HG02763 (cell line): ENCODE data around the gene GUCY1A2.
"Not testable (repeated sequence)": the region's sequence is repeated elsewhere in the genome, so short reads cannot be mapped to it uniquely, and the experiment has no call there.

Experiments used
- ATAC-seq: cut with Tn5 transposase; IDR thresholded peaks from one replicate; pipeline ENCODE4 v1.9.1; 2021; ENCODE audit warnings: mild to moderate bottlenecking, moderate library complexity; ENCODE audit not compliant: unreplicated experiment

Gene GUCY1A2, protein sequence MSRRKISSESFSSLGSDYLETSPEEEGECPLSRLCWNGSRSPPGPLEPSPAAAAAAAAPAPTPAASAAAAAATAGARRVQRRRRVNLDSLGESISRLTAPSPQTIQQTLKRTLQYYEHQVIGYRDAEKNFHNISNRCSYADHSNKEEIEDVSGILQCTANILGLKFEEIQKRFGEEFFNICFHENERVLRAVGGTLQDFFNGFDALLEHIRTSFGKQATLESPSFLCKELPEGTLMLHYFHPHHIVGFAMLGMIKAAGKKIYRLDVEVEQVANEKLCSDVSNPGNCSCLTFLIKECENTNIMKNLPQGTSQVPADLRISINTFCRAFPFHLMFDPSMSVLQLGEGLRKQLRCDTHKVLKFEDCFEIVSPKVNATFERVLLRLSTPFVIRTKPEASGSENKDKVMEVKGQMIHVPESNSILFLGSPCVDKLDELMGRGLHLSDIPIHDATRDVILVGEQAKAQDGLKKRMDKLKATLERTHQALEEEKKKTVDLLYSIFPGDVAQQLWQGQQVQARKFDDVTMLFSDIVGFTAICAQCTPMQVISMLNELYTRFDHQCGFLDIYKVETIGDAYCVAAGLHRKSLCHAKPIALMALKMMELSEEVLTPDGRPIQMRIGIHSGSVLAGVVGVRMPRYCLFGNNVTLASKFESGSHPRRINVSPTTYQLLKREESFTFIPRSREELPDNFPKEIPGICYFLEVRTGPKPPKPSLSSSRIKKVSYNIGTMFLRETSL

DNA sequence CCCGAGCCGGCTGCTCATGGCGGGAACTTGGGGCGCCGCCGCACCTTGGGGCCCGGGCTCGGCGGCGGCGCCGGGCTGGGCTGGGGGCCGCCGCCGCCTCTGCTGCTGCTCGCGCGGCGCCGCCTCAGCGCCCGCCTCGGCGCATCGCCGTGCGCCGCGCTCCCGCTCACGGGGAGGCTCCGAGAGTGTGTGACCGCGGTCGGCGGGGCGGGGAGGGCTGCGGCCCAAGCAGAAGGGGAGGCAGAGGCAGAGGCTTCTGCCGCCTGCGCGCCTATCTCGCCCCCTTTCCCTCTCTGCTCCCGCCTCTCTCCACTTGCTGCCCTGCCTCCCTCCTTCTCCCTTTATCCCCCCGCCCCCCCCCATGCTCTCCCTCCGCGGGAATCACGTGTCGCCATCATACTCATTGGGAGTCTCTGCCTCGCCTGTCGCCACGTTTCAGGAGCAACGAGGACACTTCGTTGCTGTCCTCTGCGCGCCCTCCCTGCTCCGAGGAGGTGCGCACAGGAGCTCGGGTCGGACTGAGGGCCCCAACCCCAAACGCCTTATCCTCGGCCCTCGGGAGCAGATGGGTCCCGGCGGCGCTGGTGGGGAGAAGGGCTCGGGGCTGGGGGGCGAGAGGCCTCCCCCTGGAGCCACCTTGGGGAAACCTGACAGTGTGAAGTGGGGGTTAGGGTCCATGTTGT, at the start of gene GUCY1A2:
GUCY1A2 (minus strand) TSS at position 258 of the 683 bp plus-strand sequence. CDS start 421 bp downstream, outside the sequence.
- no peak for ATAC-seq

GRCh38 chr11:107054391-107054790, 36.1 kb upstream of the GUCY1A2 start:
- ATAC-seq: no peak

DNA sequence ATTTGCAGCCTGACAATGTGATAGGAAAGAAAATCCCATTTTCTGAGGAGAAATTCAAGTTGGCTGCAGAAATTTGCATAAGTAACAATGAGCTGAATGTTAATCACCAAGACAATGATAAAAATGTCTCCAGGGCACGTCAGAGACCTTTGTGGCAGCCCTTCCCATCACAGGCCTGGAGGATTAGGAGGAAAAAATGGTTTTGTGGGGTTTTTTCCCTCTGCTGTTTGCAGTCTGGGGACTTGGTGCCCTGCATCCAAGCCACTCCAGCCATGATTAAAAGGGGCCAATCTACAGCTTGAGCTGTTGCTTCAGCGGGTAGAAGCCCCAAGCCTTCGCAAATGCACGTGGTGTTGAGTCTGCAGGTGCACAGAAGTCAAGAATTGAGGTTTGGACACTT, 33.1 kb upstream of the GUCY1A2 start:
- not testable (repeated sequence) for ATAC-seq

DNA sequence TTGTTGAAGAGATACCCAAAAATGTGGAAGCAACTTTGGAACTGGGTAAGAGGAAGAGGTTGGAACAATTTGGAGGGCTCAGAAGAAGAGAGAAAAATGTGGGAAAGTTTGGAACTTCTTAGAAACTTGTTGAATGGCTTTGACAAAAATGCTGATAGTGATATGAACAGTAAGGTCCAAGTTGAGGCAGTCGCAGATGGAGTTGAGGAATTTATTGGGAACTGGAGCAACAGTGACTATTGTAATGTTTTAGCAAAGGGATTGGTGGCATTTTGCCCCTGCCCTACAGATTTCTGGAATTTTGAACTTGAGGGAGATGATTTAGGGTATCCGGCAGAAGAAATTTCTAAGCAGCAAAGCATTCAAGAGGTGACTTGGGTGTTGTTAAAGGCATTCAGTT, 32.6 kb upstream of the GUCY1A2 start:
- not testable (repeated sequence) for ATAC-seq

GRCh38 chr11:107050121-107050520, 31.8 kb upstream of the GUCY1A2 start:
- ATAC-seq: no peak

DNA sequence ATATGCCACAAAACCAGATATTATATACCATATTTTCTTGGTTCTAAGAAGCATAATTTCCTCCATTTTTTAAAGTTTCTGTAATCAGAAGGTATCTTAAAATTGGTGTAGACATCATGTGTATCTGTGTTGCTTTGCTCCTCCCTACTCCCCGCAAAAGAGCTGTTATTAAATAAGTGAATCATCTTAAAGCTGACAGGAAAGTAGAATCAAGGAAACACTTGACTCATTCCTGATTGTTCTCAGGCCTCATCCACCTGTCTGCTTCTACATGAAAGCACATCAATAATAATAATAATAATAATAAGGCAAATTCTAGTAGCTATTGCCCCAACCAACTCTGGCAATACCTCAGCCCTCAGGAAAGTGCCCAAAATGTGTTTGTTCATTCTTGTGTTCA, 26.2 kb upstream of the GUCY1A2 start:
- no peak for ATAC-seq

GRCh38 chr11:107043242-107044006, 25.1 kb upstream of the GUCY1A2 start:
- ATAC-seq: peak; percentile 83

DNA sequence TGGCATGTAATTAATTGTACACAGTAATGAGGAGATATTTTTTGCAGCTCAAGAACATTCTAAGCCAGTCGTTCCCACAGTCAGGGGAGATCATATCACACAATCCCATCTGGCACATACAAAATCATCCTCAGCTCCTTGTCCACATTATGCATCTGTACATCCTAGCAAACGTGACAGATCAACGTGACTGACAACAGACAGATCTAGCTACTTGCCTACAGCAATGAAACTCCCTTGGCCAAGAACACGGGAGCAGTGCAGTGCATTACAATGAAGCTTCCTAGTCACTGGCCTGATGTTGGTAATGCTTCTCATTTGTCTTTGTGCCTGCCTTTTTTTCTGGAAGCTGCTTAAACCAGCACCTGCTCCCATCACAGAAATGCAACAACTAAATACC, 24.5 kb upstream of the GUCY1A2 start:
- ATAC-seq: no peak

GRCh38 chr11:107041088-107041444, 22.8 kb upstream of the GUCY1A2 start:
- ATAC-seq: no peak

DNA sequence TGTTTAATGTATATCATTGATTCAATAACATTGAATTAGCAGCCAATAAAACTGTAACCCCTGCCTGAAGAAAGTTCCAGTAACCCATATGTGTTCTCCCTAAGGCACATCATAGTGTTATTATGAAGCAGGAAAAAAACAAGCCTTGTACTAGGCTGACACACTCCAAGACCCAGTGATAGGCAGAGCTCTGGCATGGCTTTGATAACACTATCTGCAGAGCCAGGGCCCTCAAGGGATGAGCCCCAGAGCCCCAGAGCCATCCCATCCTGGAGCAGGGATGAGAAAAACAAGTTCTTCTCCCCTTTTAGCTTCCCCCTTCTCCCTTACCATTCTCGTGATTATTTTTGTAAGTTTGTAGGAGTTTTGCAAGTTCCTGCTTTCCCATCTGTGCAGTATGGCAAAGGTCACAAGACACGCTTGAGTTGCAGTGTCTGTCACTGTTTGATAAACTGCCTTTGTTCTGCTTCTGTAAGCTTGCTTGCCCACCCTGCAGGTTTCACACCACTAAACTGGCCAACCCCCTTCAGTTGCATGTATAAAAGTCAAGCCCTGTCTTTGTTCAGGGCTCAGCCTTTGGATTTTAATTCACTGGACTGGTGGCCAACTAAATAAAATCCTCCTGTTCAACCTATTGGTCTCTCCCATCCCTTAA, 22.3 kb upstream of the GUCY1A2 start:
- no peak for ATAC-seq

- ATAC-seq: no peak
Measured at GRCh38 chr11:107025673-107026072, 7.4 kb upstream of the GUCY1A2 start.

DNA sequence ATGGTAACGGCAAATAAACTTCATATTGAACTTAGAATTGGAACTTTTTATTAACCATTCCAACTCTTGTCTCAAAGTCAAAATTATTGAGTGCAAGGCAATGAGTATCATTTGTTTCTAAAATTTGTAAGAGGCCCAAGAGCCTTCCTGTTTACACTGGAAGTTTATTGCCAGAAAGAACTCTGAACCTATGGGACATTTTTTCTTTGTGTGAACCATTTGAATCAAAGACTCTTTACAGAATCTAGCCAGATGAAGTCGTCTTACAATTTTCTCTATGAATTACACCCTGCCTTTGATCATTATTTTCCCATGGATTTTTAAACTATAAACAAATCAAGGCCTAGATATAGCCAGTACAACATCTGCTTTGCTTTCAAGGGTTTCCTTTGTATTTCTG, 2.3 kb upstream of the GUCY1A2 start:
- no peak for ATAC-seq

DNA sequence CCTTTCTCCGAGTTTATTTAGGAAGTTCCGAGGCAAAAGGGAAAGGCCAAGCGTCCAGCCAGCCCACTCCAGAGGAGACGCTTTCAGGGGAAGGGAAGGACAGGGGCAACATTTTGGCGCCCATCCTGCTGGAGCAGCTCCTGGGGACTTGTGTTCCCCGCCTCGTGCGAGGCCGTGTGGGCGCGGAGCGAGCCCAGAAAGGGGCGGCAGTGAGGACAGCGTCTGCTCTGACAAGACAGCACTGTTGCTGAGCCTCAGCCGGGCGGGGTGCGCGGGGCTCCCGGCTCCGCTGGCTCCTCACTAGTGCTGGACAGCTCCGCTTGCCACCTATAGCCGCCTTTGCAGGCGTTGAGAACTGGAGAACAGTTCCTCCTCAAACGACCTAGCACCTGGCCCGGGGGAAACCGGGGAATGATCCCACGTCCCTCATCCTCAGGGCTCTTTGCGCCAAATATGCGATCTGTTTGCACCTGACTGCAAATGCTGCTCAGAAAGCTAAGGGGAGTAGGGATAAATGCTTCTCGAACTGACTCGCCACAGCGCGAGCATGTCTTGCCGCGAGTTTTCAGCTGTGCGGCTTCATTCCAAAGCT, 722 bp upstream of the GUCY1A2 start:
- no peak for ATAC-seq

DNA sequence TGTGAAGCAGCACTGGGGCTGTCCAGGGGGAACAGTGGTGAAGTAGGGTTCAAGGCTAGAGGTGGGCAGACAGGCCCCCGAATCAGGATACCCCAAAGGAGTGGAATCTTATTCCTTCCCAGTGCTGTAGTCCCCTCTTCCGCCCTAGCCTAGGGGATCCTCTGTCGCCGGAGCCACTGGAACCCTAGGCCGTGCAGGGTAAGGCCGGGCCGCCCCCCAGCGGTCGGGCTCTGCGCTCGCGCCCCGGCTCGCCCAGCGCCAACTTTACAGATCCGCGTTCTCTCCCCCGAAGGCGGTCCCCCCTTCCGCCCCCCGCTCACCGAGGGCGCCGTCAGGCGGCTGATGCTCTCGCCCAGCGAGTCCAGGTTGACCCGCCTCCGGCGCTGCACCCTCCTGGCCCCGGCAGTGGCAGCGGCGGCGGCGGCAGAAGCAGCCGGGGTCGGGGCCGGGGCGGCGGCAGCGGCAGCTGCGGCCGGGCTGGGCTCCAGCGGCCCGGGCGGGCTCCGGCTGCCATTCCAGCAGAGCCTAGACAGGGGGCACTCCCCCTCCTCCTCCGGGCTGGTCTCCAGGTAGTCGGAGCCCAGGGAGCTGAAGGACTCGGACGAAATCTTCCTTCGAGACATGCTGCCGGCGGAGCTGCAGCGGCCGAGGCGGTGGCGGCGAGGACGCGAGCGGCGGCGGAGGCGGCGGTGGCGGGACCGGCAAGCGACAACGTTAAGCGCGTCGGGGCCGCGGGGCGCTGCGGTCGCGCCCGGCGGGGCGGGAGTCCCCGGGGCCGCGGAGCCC, 650 bp downstream of the GUCY1A2 start:
- peak; percentile 62 for ATAC-seq

GRCh38 chr11:107017104-107017432, 1.2 kb downstream of the GUCY1A2 start:
- no peak for ATAC-seq

- ATAC-seq: no peak
Measured at GRCh38 chr11:107014871-107015270, 3.4 kb downstream of the GUCY1A2 start.

DNA sequence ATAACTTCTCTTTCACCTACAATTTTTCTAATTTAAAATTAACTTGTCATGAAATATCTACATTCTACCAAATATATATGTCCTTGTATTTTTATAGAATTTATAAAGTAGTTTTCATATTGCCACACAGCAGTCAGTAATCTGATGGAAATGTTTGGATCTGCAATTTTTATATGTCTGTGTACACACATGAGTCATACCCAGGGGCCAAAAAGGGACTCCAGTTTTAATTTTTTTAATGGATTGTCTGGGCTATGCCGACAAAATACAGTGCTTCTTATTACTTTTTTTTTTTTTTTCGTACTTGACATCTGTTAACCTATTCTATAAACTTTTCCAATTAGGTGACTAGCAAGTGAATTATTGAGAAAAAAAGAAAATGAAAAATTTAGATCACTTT, 6.3 kb downstream of the GUCY1A2 start:
- ATAC-seq: no peak

DNA sequence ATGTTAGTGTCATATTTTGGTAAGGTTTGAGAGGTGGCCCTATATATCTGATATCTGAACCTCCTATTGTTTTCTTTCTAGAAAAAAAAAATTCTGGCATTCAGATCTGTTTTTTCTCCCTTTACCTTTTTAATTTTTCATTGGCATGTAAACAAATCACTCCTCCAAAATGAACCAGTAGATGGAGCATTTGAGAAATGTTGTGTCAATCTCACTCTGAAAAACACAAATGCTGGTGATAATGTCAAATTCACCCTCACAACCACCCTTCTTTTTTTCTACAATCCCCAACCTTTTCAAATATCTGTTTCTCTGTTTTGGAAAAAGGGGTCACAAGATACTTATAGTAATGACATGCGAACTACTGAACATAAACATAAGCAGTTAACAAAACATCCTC, 9.1 kb downstream of the GUCY1A2 start:
- ATAC-seq: no peak

DNA sequence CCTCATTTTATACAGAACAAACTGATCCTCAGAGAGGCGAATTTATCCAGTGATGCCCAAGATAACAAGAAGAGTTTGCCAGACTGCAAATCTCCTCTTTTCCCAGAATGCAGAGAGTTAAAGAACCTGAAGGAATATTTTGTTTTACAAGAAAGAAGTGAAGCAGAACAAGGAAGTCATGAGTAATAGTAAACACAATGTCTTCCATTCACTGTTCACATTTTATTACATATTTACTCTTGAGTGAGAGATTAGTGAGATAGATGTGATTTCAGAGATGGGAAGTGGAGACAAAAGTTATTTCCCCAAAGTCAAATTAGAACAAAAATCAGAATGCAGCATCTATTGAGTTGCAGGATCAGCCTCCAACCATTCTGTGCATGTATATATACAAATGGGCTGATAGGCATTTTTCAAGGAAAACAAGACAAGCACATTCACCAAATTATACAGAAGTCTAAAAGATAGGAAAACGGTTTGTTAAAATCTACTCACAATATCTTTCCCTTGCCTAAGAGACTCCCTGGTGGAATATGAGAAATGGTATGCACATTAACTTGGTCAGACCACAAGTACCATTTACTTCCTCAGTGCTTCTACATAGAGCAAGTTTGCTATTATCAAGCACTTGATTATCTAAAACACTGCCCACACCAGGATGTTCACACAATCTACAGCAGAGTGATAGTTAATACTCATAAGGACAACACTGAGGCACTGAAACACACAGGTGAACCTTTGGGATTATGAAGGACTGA, 12.0 kb downstream of the GUCY1A2 start:
- no peak for ATAC-seq
